HG02981 (cell line): ENCODE data around the gene GPATCH4.
"Not testable (repeated sequence)": the region's sequence is repeated elsewhere in the genome, so short reads cannot be mapped to it uniquely, and the experiment has no call there.

Experiments
- ATAC-seq: cut with Tn5 transposase; IDR thresholded peaks from one replicate; pipeline ENCODE4 v1.9.1; 2021; ENCODE audit warnings: mild to moderate bottlenecking, moderate library complexity; ENCODE audit not compliant: unreplicated experiment

GPATCH4 gene

DNA sequence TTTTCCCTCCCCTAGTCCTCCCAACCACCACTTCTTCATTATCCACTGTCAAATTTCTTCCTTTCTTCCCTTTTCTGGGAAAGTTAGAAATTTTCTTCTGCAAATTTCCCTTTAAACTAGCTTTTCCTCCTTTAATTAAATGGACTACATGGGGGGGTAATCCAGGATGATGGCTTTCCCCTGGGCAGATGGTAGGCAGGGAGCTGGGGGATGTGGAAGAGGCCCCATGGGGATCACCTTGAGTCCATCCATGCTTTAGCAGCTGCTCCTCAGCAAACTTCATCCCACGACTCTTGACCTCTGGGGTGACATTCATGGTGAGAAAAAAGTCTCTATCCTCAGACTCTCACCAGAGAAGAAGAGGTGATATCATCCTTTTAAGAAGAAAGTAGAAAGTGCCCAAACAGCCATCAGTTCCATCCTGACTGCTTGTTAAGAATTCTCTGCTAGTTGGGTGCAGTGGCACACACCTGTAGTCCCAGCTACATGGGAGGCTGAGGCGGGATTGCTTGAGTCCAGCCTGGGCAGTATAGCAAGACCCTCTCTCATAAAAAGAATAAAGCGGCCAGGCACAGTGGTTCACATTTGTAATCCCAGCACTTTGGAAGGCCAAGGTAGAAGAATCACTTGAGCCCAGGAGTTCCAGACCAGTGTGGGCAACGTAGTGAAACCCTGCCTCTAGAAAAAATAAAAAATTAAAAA is 2.4 kb downstream of the GPATCH4 start:
- ATAC-seq = no peak

GRCh38 chr1:156598125-156598524 is 3.2 kb downstream of the GPATCH4 start:
- ATAC-seq = no peak

DNA sequence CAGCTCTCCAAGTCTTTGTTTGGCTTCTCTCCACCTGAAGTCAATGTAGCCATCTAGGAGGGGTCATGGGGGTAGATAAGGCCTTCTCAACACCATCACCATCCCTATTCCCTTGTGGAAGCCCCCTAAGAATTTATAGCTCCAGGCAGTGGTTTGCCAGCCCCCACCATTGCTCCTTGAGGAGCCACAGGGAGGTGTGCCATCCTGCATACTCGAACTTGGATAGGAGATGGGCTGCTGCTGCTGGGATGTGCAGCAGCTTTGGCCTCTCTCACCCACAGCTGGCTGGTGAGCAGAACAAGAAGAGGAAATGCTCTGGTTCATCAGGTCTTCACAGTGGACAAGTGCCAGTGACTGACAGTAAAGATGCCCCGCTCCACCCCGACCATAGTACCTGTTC is 4.9 kb downstream of the GPATCH4 start:
- ATAC-seq = no peak

- no peak for ATAC-seq
Observed at GRCh38 chr1:156595016-156595415, 6.3 kb downstream of the GPATCH4 start.

DNA sequence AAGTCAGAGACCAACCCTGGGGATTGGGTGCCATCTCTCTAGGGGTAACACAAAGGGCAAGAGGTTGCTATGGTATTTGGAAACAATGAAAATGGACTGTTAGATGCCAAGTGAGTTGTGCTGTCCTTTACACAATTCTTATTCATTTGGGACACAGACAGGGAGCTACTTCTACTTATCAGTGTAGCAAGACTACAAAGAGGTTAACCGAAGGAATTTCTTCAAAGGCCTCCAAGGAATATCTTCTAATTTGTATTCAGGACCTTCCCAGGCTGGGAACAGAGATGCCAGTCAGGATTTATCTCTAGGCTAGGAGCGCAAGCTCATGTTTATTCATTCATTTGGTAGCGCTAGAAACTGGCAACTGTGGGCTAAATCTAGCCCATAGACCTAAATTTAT is 7.1 kb downstream of the GPATCH4 start:
- no peak for ATAC-seq

DNA sequence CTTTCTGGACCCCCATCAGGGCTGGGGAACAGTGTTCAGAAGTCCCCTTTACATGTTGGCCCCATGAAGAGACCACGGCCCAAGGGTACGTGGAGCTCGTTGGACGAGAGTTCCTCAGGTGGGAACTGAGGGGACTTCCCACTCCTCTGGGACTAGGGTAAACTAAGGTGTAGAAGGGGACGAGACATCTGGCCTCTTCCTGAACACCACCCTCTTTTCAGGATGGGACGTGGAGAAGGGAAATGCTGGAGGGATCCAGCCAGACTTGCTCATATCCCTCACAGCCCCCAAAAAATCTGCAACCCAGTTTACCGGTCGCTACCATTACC is 7.7 kb downstream of the GPATCH4 start:
- ATAC-seq = no peak

GRCh38 chr1:156592910-156593660 is 8.2 kb downstream of the GPATCH4 start:
- no peak for ATAC-seq

- no peak for ATAC-seq
Observed at GRCh38 chr1:156592158-156592909, 8.9 kb downstream of the GPATCH4 start.

DNA sequence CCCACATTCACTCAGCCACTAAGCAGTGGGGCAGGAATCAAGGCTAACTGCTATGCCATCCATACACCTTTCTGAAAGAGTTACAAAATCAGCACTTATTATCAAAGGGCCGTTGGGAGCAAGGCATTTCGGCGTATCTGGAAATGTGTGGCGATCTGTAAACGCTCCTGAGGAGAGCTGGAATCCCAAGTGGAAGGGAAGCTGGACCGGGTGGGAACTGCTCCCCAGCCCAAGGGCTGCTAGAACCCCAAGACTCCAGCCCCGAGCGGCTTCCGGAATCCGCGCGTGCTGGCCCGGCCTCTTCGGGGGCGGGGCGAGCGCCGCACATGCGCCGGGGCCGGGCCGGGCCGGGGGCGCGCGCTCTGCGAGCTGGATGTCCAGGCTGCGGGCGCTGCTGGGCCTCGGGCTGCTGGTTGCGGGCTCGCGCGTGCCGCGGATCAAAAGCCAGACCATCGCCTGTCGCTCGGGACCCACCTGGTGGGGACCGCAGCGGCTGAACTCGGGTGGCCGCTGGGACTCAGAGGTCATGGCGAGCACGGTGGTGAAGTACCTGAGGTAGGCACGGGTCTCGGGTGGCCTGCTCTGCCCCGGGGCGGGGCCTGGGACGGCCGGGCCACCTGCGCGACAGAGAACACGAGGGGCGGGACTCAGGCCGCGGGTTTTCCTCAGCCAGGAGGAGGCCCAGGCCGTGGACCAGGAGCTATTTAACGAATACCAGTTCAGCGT is 9.7 kb downstream of the GPATCH4 start, which contains the start of gene NAXE:
Gene NAXE (plus strand): TSS at position 345 of the 726 bp plus-strand sequence. CDS start 29 bp downstream, at position 374.
- ATAC-seq = peak; percentile 74

DNA sequence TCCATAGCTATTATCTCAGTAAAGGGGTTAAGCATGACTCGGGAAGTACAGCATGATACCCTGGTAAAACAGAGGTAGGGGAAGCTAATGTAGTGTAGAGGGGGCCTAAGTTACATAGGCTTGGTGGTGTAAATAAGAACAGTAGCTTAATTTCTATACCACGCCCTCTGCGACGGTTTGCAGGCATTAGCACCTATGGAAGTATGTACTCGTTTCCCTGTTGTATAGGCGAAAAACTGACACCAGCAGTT is 10.2 kb downstream of the GPATCH4 start:
- ATAC-seq = peak; percentile 6

GRCh38 chr1:156590326-156591180 is 10.7 kb downstream of the GPATCH4 start:
- no peak for ATAC-seq

GRCh38 chr1:156589546-156589945 is 11.7 kb downstream of the GPATCH4 start:
- ATAC-seq = no peak

- ATAC-seq = not testable (repeated sequence)
Observed at GRCh38 chr1:156587927-156588326, 13.4 kb downstream of the GPATCH4 start.

DNA sequence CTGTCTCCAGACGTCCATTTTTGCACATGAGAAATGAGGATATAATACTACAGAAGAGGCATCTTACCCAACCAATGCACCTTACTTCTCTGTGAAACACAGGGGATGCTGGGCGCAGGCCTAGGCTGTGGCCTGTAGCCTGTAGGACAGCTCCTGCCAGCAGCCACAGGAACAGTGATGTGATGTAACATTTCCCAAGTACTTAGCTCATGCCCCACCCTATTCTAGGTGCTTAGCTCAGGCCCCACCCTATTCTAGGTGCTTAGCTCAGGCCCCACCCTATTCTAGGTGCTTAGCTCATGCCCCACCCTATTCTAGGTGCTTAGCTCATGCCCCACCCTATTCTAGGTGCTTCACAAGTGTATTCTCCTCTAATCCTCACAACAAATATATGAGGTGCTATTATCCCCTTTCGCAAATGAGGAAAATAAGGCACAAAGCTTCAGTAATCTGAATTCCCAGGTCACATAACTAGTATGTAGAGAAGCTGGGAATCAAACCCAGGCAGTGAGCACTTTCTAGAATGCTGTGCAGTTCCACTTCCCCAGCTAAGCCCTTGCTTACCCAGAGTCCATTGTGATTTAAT is 14.3 kb downstream of the GPATCH4 start:
- ATAC-seq = no peak

- no peak for ATAC-seq
Observed at GRCh38 chr1:156586323-156586722, 15.0 kb downstream of the GPATCH4 start.

DNA sequence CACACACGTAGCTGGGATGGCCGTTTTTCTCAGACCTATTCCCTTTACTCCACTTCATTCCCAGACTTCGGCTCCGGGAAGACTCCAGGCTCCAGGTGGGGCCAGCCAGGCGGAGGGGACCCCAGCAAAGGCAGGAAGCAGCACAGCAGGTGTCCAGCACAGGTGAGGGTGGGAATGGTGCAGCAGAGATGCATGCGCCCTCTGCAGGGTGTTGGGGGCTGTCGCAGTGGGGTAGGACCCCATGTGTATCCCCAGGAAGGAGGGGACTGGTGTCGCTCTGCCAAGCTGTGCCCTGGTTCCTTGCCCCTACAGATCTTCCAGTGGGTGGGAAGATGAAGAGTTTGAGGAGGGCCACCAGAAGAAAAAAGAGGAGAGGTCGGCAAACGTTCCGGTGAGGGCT is 16.5 kb downstream of the GPATCH4 start:
- no peak for ATAC-seq

GRCh38 chr1:156583821-156584622 is 17.3 kb downstream of the GPATCH4 start:
- no peak for ATAC-seq

GRCh38 chr1:156582388-156583017 is 18.8 kb downstream of the GPATCH4 start:
- ATAC-seq = no peak
